Measurements from ENCODE around the gene TAF11L7.
"Not testable (repeated sequence)": the region's sequence is repeated elsewhere in the genome, so short reads cannot be mapped to it uniquely, and the experiment has no call there.

TAF11L7 gene

DNA sequence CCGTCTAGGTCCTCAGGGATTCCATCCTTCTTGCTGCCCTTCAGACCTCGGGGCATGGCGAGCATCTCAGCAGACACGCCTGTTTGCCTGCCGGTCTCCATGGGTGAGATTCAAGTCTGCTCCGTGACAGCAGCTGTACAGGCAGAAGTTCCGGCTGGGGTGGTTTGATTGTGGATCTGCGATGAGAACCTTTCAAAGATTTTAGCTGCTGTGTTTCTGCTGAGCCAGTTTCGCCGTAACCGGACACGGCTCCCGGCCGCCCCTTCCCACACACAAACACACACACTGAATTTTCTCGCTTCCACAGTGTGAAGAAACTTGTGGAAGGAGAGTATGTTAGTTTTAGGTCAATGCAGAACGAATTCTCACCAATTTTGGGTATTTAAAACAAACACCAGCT is at the start of gene TAF11L7:
TSS of gene TAF11L7 (minus strand) at position 101 of the 400 bp plus-strand sequence.
- not testable (repeated sequence) for DNase-seq

- no peak for DNase-seq
Measured at GRCh38 chr5:17634160-17634559, 48.6 kb upstream of the TAF11L7 start, which contains the start of gene TAF11L14. TAF11L14 (plus strand) TSS chr5:17634460.

- not testable (repeated sequence) for DNase-seq
Measured at GRCh38 chr5:17631788-17632187, 46.2 kb upstream of the TAF11L7 start, which contains the start of gene TAF11L13. TAF11L13 (plus strand) TSS chr5:17632088.

DNA sequence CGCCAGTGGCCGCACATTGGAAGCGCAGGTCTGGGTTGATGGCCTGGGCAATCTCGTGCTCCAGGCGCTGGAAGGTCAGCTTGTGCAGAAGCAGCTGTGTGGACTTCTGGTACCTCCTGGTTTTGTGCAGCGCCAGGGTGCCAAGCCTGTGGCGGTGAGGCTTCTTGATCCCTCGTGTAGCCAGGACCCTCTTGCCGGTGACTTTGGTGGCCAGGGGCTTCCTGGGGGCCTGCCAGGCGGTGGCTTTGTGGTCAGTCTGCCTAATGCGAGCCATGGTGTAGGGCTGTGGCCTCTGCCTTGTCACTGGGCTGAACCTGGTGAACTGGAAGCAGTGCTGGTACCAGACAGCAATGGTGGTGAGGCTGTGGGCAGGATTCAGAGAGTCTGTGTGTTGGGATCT is 40.1 kb upstream of the TAF11L7 start:
- no peak for DNase-seq

DNA sequence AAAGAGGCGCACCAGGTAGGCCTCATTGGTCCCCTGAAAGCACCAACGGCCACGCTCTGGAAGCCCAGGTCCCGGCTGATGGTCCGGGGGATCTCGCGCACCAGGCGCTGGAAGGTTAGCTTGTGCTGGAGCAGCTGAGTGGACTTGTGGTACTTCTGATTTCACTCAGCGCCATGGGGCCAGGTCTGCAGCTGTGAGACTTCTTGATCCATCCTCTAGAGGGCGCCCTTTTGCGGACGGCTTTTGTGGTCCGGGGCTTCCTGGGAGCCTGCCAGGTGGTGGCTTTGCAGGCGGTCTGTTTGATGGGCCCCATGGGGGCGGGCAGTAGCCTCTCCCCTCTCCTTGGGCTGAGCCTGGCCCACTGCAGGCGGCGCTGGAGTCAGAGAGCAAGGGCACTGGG is 35.1 kb upstream of the TAF11L7 start:
- DNase-seq: no peak

- DNase-seq: no peak
Measured at GRCh38 chr5:17619354-17619753, 33.8 kb upstream of the TAF11L7 start.

DNA sequence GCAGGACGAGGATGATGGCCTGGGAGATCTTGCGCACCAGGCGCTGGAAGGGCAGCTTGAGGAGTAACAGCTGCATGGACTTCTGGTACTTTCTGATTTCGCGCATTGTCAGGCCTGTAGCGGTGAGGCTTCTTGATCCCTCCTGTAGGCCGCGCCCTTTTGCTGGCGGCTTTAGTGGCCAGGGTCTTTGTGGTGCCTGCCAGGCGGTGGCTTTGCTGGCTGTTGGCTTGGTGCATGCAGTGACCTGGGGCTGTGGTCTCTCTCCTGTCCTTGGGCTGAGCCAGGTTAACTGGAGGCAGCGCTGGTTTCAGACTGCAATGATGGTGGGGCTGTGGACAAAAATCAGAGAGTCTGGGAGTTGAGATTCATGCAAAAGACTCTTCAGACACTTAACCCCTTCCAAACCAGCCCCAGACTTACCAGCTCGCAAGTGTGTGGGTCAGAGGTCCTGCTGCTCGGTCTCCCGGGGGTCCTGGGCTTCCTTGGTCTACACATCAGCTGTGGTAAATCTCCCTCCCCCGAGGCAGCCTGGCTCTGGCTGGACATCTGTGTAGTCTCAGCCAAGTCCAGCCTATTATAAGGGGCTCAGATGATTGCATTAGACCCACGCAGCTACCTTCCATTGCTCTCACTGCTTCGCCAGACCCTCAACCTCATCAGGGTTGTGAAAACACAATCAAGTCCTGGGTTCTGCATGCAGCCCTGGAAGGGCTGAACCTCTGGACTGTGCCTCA is 29.5 kb upstream of the TAF11L7 start:
- DNase-seq: no peak

GRCh38 chr5:17610092-17610491 is 24.5 kb upstream of the TAF11L7 start, which contains the start of gene TAF11L12:
TAF11L12 (plus strand) TSS chr5:17610392.
- DNase-seq: not testable (repeated sequence)

DNA sequence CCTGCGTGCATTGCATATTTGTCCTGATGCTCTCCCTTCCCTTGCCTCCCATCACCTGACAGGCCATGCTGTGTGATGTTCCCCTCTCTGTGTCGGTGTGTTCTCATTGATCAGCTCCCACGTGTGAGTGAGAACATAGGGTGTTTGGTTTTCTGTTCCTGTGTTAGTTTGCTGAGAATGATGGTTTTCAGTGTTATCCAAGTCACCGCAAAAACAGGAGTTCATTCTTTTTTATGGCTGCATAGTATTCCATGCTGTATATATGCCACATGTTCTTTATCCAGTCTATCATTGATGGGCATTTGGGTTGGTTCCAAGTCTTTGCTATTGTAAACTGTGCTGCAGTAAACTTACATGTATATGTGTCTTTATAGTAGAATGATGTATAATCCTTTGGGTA is 21.9 kb upstream of the TAF11L7 start:
- DNase-seq: not testable (repeated sequence)

GRCh38 chr5:17604951-17605350 is 19.4 kb upstream of the TAF11L7 start:
- no peak for DNase-seq

- DNase-seq: not testable (repeated sequence)
Measured at GRCh38 chr5:17603880-17604279, 18.3 kb upstream of the TAF11L7 start, which contains the start of gene TAF11L11. TAF11L11 (plus strand) TSS chr5:17604183.

DNA sequence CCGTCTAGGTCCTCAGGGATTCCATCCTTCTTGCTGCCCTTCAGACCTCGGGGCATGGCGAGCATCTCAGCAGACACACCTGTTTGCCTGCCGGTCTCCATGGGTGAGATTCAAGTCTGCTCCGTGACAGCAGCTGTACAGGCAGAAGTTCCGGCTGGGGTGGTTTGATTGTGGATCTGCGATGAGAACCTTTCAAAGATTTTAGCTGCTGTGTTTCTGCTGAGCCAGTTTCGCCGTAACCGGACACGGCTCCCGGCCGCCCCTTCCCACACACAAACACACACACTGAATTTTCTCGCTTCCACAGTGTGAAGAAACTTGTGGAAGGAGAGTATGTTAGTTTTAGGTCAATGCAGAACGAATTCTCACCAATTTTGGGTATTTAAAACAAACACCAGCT is 12.2 kb upstream of the TAF11L7 start, which contains the start of gene TAF11L10:
TSS of gene TAF11L10 (minus strand) at position 101 of the 400 bp plus-strand sequence.
- not testable (repeated sequence) for DNase-seq

DNA sequence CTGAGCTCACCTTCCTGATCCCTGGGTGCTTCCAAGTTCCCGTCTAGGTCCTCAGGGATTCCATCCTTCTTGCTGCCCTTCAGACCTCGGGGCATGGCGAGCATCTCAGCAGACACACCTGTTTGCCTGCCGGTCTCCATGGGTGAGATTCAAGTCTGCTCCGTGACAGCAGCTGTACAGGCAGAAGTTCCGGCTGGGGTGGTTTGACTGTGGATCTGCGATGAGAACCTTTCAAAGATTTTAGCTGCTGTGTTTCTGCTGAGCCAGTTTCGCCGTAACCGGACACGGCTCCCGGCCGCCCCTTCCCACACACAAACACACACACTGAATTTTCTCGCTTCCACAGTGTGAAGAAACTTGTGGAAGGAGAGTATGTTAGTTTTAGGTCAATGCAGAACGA is 8.7 kb upstream of the TAF11L7 start, which contains the start of gene TAF11L9:
TSS of gene TAF11L9 (minus strand) at position 140 of the 400 bp plus-strand sequence.
- DNase-seq: not testable (repeated sequence)

- DNase-seq: not testable (repeated sequence)
Measured at GRCh38 chr5:17590860-17591259, 5.3 kb upstream of the TAF11L7 start, which contains the start of gene TAF11L8. TAF11L8 (minus strand) TSS chr5:17590960.

Data from NCI-H1092 treated with DMSO at 0.1 percent for 48 hours (cell line).